ENCODE data around the gene RFC4. TPM values are rescaled to one million over a fixed set of nuclear protein-coding genes. Genes with fewer than 3 reads are reported as not detected.
"Not testable (repeated sequence)": the region's sequence is repeated elsewhere in the genome, so short reads cannot be mapped to it uniquely, and the experiment has no call there.

Gene RFC4
- total and polyA plus RNA-seq, 11 donors: 4.6 to 21.0 (median 7.9) TPM

- no peak overlapping the region for H3K27ac ChIP-seq
- no peaks in the 10 kb centered on the region for H3K4me1 ChIP-seq
- DNase-seq (no peak), ATAC-seq (peak in 1 of 4 donors; percentile 18)
- no peak overlapping the region for H3K4me3 ChIP-seq
- peaks cover 0 to 4% (median 0%) of the 10 kb centered on the region in 12 donors for H3K9me3 ChIP-seq
- TF ChIP-seq CTCF (IDR thresholded peaks at IDR 0.05): no peak
- TF ChIP-seq POLR2A (IDR thresholded peaks at IDR 0.05): no peak
- H3K27me3 ChIP-seq: no peaks in the 10 kb centered on the region
- H3K36me3 ChIP-seq: no peaks in the 10 kb centered on the region
- intact Hi-C loops (cut with DNase I): loop anchor here in 8 of 10 donors (5.0 to 10.0 kb wide), 6 partner anchors 72 to 309 kb away; partner anchors contain the start of gene ST6GAL1 (in 1 of the 8)
- WGBS, 4 donors: 89 to 92% (median 91%) methylated on average over 5 to 6 of the region's 6 CpGs
These were observed 46.7 kb upstream of the RFC4 start for GRCh38 chr3:186852994-186853393.

- WGBS, 4 donors: 96 to 98% (median 97%) methylated on average over 3 of the region's 3 CpGs
- not testable (repeated sequence) for DNase-seq, H3K27ac ChIP-seq, H3K36me3 ChIP-seq, H3K4me3 ChIP-seq, ATAC-seq, H3K27me3 ChIP-seq, H3K9me3 ChIP-seq, H3K4me1 ChIP-seq
- intact Hi-C loops (cut with DNase I): loop anchor here in 8 of 10 donors (5.0 to 10.0 kb wide), 6 partner anchors 73 to 310 kb away; partner anchors contain the start of gene ST6GAL1 (in 1 of the 8)
These were observed 45.6 kb upstream of the RFC4 start for GRCh38 chr3:186851835-186852234.

GRCh38 chr3:186849374-186849975, 43.2 kb upstream of the RFC4 start:
- TF ChIP-seq CTCF (IDR thresholded peaks at IDR 0.05): peak; percentile 23 to 73 (median 61)
- no peak for TF ChIP-seq POLR2A (IDR thresholded peaks at IDR 0.05)
- Histone ChIP-seq H3K36me3 (no peaks in the 10 kb centered on the region), H3K4me1 (no peaks in the 10 kb centered on the region), H3K9me3 (no peaks in the 10 kb centered on the region), H3K4me3 (no peak overlapping the region), H3K27ac (no peak overlapping the region), H3K27me3 (peaks cover 0 to 5% (median 0%) of the 10 kb centered on the region in 9 donors)
- WGBS, 4 donors: 0 to 5% (median 2%) methylated on average over 1 of the region's 1 CpG
- DNase-seq: no peak
- intact Hi-C loops (cut with DNase I): loop anchor here in 8 of 10 donors (1.0 to 10.0 kb wide), 7 partner anchors 78 to 316 kb away; partner anchors contain the start of gene ST6GAL1 (in 1 of the 8)
- peak in 3 of 4 donors; percentile 50 to 76 (median 68) for ATAC-seq

- WGBS, 4 donors: 78 to 91% (median 82%) methylated on average over 2 of the region's 2 CpGs
- H3K9me3 ChIP-seq: no peaks in the 10 kb centered on the region
These were observed 41.2 kb upstream of the RFC4 start for GRCh38 chr3:186847437-186847836.

More at GRCh38 chr3:186847437-186847836, 41.2 kb upstream of the RFC4 start:
- no peaks in the 10 kb centered on the region for H3K36me3 ChIP-seq
- H3K27me3 ChIP-seq: peaks cover 0 to 5% (median 0%) of the 10 kb centered on the region in 9 donors
- ATAC-seq (no peak), DNase-seq (no peak)
- TF ChIP-seq POLR2A (IDR thresholded peaks at IDR 0.05) (no peak), CTCF (IDR thresholded peaks at IDR 0.05) (no peak)
- no peak overlapping the region for H3K4me3 ChIP-seq
- no peaks in the 10 kb centered on the region for H3K4me1 ChIP-seq
- no peak overlapping the region for H3K27ac ChIP-seq
- intact Hi-C loops (cut with DNase I): loop anchor here in 3 of 10 donors (2.0 to 10.0 kb wide), 3 partner anchors 80 to 317 kb away; no protein-coding TSS in a partner anchor

All from heart left ventricle (tissue), 16 donors.